BLaER1 treated with 17β-estradiol and CSF1 and Interleukin-3, amounts not matched to agents 10 nM and 100 nM (cell line): Measurements from ENCODE around the gene CHMP1B.

Source experiments
- H3K27ac ChIP-seq, 11 experiments: shearing (Covaris generic); formaldehyde crosslinking; 2 replicates each; pipeline ENCODE4 v1.8.1; 2022
- H3K27me3 ChIP-seq, 11 experiments: shearing (Covaris generic); formaldehyde crosslinking; 2 replicates each; pipeline ENCODE4 v1.8.1; 2022
- H3K36me3 ChIP-seq, 11 experiments: shearing (Covaris generic); formaldehyde crosslinking; 2 replicates each; pipeline ENCODE4 v1.8.1; 2022
- H3K4me1 ChIP-seq, 10 experiments: shearing (Covaris generic); formaldehyde crosslinking; 2 replicates each; pipeline ENCODE4 v1.8.1; 2022
- H3K4me2 ChIP-seq, 11 experiments: shearing (Covaris generic); formaldehyde crosslinking; 2 replicates each; pipeline ENCODE4 v1.8.1; 2022
- H3K4me3 ChIP-seq, 10 experiments: shearing (Covaris generic); formaldehyde crosslinking; 2 replicates each; pipeline ENCODE4 v1.8.1; 2022
- H3K9ac ChIP-seq, 11 experiments: shearing (Covaris generic); formaldehyde crosslinking; 2 replicates each; pipeline ENCODE4 v1.8.1; 2022
- H3K9me3 ChIP-seq, 11 experiments: shearing (Covaris generic); formaldehyde crosslinking; replicated peaks in 1 of 11; 2 replicates each; pipeline ENCODE4 v1.8.1; 2022
- H4K20me1 ChIP-seq, 11 experiments: shearing (Covaris generic); formaldehyde crosslinking; 2 replicates each; pipeline ENCODE4 v1.8.1; 2022
- Cebpa-rat ChIP-seq, 11 experiments: shearing (Covaris generic); IDR thresholded peaks; 2 replicates each; pipeline ENCODE4 v1.8.1; 2022

Gene CHMP1B

DNA sequence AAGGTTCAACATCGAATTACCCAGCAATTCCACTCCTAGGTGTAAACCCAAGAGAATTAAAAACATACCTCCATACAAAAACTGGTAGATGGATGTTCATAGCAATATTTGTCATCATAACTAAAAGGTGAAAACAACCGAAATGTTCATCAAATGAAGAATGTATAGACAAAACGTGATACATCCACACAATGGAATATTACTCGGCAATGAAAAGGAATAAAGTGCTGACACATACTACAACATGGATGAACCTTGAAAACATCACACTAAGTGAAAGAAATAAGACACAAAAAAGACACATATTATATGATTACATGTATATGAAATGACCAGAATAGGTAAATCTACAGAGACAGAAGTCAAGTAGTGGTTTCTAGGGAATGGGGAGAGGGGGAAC lies 20.6 kb upstream of the CHMP1B start:
- H3K9me3 ChIP-seq = no peaks in the 10 kb centered on the region
- no peak for TF ChIP-seq Cebpa-rat (IDR thresholded peaks at IDR 0.05)
- no peaks in the 10 kb centered on the region for H3K27me3 ChIP-seq
- H3K36me3 ChIP-seq = no peaks in the 10 kb centered on the region
- H3K4me2 ChIP-seq = no peak overlapping the region
- no peak overlapping the region for H3K4me3 ChIP-seq
- H3K27ac ChIP-seq = no peak overlapping the region
- H3K9ac ChIP-seq = no peak overlapping the region
- no peaks in the 10 kb centered on the region for H4K20me1 ChIP-seq
- H3K4me1 ChIP-seq = peaks cover 0 to 22% (median 6%) of the 10 kb centered on the region in 10 experiments; a peak in 9 of 20 replicates

DNA sequence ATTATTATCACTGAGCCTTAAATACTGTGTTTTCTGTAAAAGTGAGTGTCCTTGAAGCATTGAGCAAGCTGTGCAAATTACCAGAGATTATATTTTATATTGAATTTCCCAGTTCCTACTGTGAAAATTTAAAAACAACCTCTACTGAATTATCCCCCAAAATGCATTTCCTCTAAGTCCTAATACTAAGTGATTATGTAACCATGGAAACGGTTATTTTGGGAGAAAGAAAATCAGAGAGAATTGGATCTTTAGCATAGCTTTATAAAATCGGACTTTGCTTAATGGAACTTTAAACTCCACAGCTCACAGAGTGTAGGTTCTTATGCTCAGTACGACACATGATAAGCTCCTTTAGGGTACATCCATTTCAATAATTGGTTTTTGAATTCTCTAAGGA lies 19.3 kb upstream of the CHMP1B start:
- H3K4me1 ChIP-seq = peaks cover 0 to 21% (median 8%) of the 10 kb centered on the region in 10 experiments; a peak in 13 of 20 replicates
- H3K4me3 ChIP-seq = no peak overlapping the region

DNA sequence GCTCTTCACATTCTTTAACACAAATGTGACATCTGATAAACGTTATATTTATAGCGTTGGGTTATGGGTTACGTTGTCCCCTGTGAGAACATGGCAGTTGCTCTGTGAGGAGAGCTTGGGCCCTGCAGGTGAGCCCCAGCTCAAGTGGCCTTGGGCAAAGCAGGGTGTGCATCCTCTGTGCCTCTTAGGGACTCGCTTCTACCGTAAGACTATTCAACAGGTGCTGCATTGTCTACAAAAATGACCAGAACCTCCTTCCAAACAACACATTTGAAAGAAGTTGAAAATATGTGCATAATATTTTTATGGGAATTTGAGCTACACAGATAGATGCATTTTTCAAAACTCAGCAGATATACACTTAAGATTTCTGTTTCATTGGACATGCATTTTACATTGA lies 16.4 kb upstream of the CHMP1B start:
- TF ChIP-seq Cebpa-rat (IDR thresholded peaks at IDR 0.05) = no peak
- H3K4me2 ChIP-seq = no peak overlapping the region
- H3K27ac ChIP-seq = no peak overlapping the region
- no peaks in the 10 kb centered on the region for H4K20me1 ChIP-seq
- H3K9ac ChIP-seq = no peak overlapping the region
- H3K4me1 ChIP-seq = peaks cover 0 to 6% (median 0%) of the 10 kb centered on the region in 10 experiments; a peak in 5 of 20 replicates
- no peaks in the 10 kb centered on the region for H3K36me3 ChIP-seq
- H3K9me3 ChIP-seq = no peaks in the 10 kb centered on the region
- no peaks in the 10 kb centered on the region for H3K27me3 ChIP-seq
- H3K4me3 ChIP-seq = no peak overlapping the region

More for the DNA sequence above, 19.3 kb upstream of the CHMP1B start:
- Histone ChIP-seq H3K27ac (no peak overlapping the region), H3K27me3 (no peaks in the 10 kb centered on the region), H3K4me2 (no peak overlapping the region), H3K36me3 (no peaks in the 10 kb centered on the region), H3K9ac (no peak overlapping the region), H3K9me3 (no peaks in the 10 kb centered on the region), H4K20me1 (no peaks in the 10 kb centered on the region)
- no peak for TF ChIP-seq Cebpa-rat (IDR thresholded peaks at IDR 0.05)

DNA sequence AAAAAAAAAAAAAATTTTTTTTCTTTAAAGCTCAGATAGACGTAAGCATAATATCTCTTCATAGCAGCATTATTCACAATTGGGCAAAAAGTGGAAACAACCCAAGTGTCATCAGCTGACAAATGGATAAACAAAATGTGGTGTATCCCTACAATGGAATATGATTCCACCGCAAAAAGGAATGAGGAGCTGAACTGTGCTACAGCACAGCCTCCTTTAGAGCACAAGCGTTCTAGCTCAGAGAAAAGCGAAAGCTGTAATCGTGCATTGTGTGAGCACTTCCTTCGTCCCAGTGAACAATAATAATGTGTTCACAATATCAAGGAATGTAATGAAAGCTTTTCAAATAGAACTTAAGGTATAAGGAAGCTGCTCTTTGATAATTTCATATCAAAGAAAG lies 11.7 kb upstream of the CHMP1B start:
- no peaks in the 10 kb centered on the region for H3K9me3 ChIP-seq
- H3K27me3 ChIP-seq = no peaks in the 10 kb centered on the region
- no peak overlapping the region for H3K27ac ChIP-seq
- H4K20me1 ChIP-seq = no peaks in the 10 kb centered on the region
- H3K4me1 ChIP-seq = peaks cover 0 to 6% (median 0%) of the 10 kb centered on the region in 10 experiments; a peak in 4 of 20 replicates
- H3K4me2 ChIP-seq = no peak overlapping the region
- no peak overlapping the region for H3K4me3 ChIP-seq
- H3K9ac ChIP-seq = no peak overlapping the region
- no peaks in the 10 kb centered on the region for H3K36me3 ChIP-seq
- TF ChIP-seq Cebpa-rat (IDR thresholded peaks at IDR 0.05) = no peak

DNA sequence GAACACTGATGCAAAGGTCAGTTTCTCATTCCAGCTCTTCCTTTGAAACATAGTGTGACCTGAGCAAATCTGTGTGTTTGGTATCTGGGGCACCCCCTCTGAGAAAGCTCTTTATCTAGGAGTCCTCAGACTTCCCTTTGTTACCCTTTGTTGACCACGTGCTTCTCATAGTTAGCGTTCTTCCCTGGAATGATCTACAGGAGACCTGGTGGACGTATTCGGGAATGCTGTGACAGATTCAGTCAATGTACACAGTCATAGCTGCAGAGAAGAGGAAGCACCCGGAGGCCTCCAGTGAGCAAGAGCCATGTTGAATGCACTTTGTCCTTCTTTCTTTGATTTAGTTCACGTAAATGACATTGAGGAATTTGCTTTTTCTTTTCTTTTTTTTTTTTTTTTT lies 10.7 kb upstream of the CHMP1B start:
- Histone ChIP-seq H3K4me2 (no peak overlapping the region), H3K27me3 (no peaks in the 10 kb centered on the region), H3K9me3 (no peaks in the 10 kb centered on the region), H3K4me3 (no peak overlapping the region), H3K36me3 (no peaks in the 10 kb centered on the region), H3K4me1 (peaks cover 0 to 9% (median 0%) of the 10 kb centered on the region in 10 experiments; a peak in 5 of 20 replicates), H3K9ac (no peak overlapping the region), H4K20me1 (no peaks in the 10 kb centered on the region), H3K27ac (no peak overlapping the region)
- no peak for TF ChIP-seq Cebpa-rat (IDR thresholded peaks at IDR 0.05)

DNA sequence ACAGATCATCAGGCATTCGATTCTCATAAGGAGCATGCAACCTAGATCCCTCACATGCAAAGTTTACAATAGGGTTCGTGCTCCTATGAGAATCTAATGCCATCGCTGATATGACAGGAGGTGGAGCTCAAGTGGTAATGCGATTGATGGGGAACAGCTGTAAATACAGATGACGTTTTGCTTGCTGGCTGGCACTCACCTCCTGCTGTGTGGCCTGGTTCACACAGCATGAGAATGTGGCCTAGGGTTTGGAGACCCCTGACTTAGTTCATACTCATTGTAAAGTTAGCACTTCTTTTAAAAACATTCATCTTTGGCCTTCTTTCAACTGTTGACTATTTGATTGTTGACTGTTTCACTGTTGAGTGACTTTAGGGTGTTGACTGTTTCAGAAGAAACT lies 8.7 kb upstream of the CHMP1B start:
- H3K4me1 ChIP-seq = peaks cover 0 to 6% (median 0%) of the 10 kb centered on the region in 10 experiments; a peak in 4 of 20 replicates
- H4K20me1 ChIP-seq = no peaks in the 10 kb centered on the region
- no peak overlapping the region for H3K4me3 ChIP-seq
- no peak for TF ChIP-seq Cebpa-rat (IDR thresholded peaks at IDR 0.05)
- H3K9ac ChIP-seq = no peak overlapping the region
- no peak overlapping the region for H3K27ac ChIP-seq
- H3K9me3 ChIP-seq = no peaks in the 10 kb centered on the region
- H3K36me3 ChIP-seq = no peaks in the 10 kb centered on the region
- no peak overlapping the region for H3K4me2 ChIP-seq
- H3K27me3 ChIP-seq = no peaks in the 10 kb centered on the region

DNA sequence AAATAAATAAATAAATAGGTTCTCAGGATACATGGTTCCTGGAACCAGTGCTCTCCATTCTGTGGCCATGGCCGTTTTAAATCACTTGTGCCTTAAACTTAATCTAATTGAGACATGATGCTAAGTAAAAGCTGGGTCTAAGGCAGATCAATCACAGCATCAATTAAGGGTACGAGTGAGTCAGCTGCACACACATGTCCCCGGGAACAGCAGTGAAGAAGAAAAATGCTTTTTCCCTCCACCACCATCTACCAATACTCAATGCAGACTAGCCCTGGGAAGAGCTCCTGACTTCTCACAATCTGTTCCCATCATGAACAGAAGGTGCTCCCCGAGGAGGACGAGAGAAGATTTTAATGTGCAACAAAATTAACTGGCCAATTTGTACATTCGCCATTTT lies 6.8 kb upstream of the CHMP1B start:
- no peak for TF ChIP-seq Cebpa-rat (IDR thresholded peaks at IDR 0.05)
- peaks cover 0 to 10% (median 0%) of the 10 kb centered on the region in 10 experiments; a peak in 6 of 20 replicates for H3K4me1 ChIP-seq
- no peaks in the 10 kb centered on the region for H3K9me3 ChIP-seq

DNA sequence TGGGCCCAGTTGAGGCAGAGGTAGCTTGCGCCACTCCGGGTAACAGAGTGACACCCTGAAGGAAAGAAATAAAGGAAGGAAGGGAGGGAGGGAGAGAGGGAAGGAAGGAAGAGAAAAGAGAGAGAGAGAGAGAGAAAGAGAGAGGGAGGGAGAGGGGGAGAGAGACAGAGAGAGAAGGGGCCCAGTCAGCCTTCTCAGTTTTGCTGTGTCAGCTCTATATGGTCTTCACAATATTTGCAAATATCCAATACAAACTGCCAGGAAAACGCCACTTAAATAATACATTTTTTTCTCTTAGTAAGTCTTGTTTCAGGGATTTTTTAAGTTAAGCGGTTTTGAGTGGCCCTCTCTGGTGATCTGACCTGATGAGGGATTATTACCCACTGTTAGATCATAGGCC lies 5.6 kb upstream of the CHMP1B start:
- H3K4me1 ChIP-seq = peaks cover 8 to 22% (median 12%) of the 10 kb centered on the region in 10 experiments; a peak in 19 of 20 replicates
- no peak for TF ChIP-seq Cebpa-rat (IDR thresholded peaks at IDR 0.05)
- no peaks in the 10 kb centered on the region for H3K9me3 ChIP-seq
- no peaks in the 10 kb centered on the region for H4K20me1 ChIP-seq
- no peak overlapping the region for H3K9ac ChIP-seq
- H3K4me2 ChIP-seq = 0 out of 22 replicates have a peak overlapping the region, but pooled peaks of 1 of the 11 experiments have one; percentile 12
- H3K4me3 ChIP-seq = no peak overlapping the region
- no peaks in the 10 kb centered on the region for H3K36me3 ChIP-seq
- H3K27ac ChIP-seq = no peak overlapping the region
- H3K27me3 ChIP-seq = no peaks in the 10 kb centered on the region

More for the DNA sequence above, 6.8 kb upstream of the CHMP1B start:
- no peak overlapping the region for H3K27ac ChIP-seq
- no peaks in the 10 kb centered on the region for H3K36me3 ChIP-seq
- H4K20me1 ChIP-seq = no peaks in the 10 kb centered on the region
- no peak overlapping the region for H3K9ac ChIP-seq
- H3K27me3 ChIP-seq = no peaks in the 10 kb centered on the region
- H3K4me2 ChIP-seq = no peak overlapping the region
- no peak overlapping the region for H3K4me3 ChIP-seq

DNA sequence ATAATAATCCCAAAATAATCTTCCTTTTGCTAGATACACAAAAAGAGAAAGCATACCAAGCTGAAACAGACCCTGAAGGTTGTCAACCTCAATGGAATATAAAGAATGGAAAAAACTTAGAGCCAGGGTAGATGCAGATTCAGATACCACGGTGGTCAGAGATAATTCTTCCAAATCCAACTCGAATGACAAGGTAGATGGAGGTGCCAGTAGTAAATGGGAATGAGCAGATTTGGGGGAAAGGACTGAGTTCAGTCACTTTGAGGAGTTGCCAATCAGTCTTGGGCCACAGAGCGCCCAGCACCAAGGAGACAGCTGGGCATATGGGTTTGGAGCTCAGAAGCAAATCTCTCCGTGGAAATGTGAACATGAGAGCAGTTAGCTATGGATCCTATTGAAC lies 3.4 kb upstream of the CHMP1B start:
- Histone ChIP-seq H3K9ac (no peak overlapping the region), H3K4me3 (no peak overlapping the region), H3K27ac (no peak overlapping the region), H3K9me3 (no peaks in the 10 kb centered on the region), H4K20me1 (peaks cover 0 to 15% (median 9%) of the 10 kb centered on the region in 11 experiments; a peak in 14 of 22 replicates), H3K4me1 (peaks cover 13 to 24% (median 17%) of the 10 kb centered on the region in 10 experiments), H3K4me2 (no peak overlapping the region), H3K27me3 (no peaks in the 10 kb centered on the region), H3K36me3 (no peaks in the 10 kb centered on the region)
- TF ChIP-seq Cebpa-rat (IDR thresholded peaks at IDR 0.05) = no peak

DNA sequence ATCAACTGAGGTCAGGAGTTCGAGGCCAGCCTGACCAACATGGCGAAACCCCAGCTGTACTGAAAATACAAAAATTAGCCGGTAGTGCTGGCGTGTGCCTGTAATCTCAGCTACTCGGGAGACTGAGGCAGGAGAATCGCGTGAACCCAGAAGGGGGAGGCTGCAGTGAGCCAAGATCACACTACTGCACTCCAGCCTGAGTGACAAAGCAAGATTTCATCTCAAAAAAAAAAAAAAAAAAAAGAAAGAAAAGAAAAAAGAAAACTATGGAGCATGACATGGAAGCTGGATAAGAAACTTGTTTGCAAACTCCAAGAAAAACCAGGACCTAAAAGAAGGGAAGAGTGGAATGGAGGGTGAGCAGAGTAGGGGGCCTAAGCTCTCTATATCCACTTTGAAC lies 1.9 kb upstream of the CHMP1B start:
- peaks cover 8 to 29% (median 23%) of the 10 kb centered on the region in 11 experiments; a peak in 17 of 22 replicates for H4K20me1 ChIP-seq
- TF ChIP-seq Cebpa-rat (IDR thresholded peaks at IDR 0.05) = no peak
- peaks cover 25 to 39% (median 28%) of the 10 kb centered on the region in 10 experiments for H3K4me1 ChIP-seq
- no peaks in the 10 kb centered on the region for H3K9me3 ChIP-seq
- H3K27ac ChIP-seq = no peak overlapping the region
- peak overlapping the region in 6 of 11 experiments; percentile 79 to 94 (median 85); a peak in 10 of 22 replicates for H3K4me2 ChIP-seq
- no peak overlapping the region for H3K9ac ChIP-seq
- H3K27me3 ChIP-seq = no peaks in the 10 kb centered on the region
- no peak overlapping the region for H3K4me3 ChIP-seq
- H3K36me3 ChIP-seq = peaks cover 0 to 14% (median 4%) of the 10 kb centered on the region in 11 experiments; a peak in 9 of 22 replicates
